Measurements from ENCODE around the gene STC2.

GRCh38 chr5:173297813-173298212, 30.4 kb downstream of the STC2 start:
- TF ChIP-seq EZH2 (IDR thresholded peaks at IDR 0.05; ENCODE audit: insufficient read depth, poor library complexity, severe bottlenecking) = no peak
- no peak for TF ChIP-seq EZH2phosphoT487 (IDR thresholded peaks at IDR 0.05; ENCODE audit: insufficient read depth, low read depth)
